M059J (cell line): ENCODE results near the gene SCAMP3. TPM values are rescaled to one million over a fixed set of nuclear protein-coding genes. Genes with fewer than 3 reads are reported as not detected.
"Not testable (repeated sequence)": the region's sequence is repeated elsewhere in the genome, so short reads cannot be mapped to it uniquely, and the experiment has no call there.

Experiments used
- DNase-seq: peaks from one replicate; pipeline ENCODE4 v3.0.0-alpha.2; 2012; ENCODE audit warnings: low read depth
- total RNA-seq: library from RNA; depleted of rRNA; stranded (reverse); fragments of >200 nt; shearing (Covaris generic); gene quantifications from 2 replicates; pipeline ENCODE4 v1.2.3, GENCODE V29; 2014

The SCAMP3 gene
- total RNA-seq, 1 experiment from 2014 or later = 125 TPM

DNA sequence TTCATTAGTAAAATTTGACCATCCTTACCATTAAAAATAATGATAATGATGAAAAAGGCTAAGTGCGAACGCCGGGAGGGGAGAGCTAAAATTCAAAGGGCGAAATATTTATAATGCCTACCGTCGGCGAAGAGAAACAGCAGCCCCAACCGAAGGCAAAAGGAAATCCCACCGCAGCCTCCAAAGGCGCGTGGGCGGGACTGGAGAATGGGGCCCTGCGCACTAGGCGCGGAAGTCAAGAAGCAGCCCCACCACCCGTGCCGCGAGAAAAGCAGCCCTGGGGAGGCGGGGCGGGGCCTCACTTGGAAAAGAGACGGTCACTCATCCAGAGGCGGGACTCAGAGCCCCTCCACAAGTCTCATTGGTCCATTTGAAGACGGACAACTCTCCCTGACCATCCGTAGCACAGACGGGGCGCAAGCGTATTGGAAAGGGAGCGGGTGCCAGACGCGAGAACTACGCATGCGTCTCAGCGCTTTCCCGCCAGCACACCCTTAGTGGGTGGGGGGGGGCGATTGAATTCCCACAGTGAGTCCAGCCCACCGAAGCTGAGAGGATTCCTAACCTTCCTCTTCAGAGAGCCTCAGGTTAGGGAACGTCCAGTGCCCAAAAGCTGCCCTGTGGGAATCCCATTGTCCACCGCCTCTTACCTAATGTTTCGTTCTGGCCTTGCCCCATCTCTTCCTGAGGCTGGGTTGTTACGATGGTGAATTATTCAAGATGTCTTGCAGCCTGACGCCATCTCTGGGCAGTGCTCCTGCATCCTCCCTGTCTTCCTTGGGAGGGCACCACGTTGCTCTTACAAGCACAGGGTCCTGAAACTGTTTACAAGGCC lies 34.7 kb downstream of the SCAMP3 start:
- peak; percentile 99 for DNase-seq

DNA sequence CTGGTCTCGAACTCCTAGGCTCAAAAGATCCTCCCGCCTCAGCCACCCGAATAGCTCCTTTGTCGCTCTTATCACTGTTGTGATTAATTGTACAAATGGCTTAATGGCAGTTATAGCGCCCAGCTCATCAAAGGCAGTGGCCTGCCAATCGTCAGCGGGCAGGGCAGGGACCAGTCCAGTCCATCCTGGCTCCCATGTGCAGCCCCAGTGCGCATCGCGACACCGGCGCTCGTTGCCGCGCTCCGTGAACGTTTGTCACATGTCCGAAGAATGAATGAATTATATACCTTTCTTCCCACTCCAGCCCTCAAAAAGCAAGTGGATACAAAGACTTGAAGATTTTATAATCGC lies 35.3 kb downstream of the SCAMP3 start:
- peak; percentile 71 for DNase-seq

DNA sequence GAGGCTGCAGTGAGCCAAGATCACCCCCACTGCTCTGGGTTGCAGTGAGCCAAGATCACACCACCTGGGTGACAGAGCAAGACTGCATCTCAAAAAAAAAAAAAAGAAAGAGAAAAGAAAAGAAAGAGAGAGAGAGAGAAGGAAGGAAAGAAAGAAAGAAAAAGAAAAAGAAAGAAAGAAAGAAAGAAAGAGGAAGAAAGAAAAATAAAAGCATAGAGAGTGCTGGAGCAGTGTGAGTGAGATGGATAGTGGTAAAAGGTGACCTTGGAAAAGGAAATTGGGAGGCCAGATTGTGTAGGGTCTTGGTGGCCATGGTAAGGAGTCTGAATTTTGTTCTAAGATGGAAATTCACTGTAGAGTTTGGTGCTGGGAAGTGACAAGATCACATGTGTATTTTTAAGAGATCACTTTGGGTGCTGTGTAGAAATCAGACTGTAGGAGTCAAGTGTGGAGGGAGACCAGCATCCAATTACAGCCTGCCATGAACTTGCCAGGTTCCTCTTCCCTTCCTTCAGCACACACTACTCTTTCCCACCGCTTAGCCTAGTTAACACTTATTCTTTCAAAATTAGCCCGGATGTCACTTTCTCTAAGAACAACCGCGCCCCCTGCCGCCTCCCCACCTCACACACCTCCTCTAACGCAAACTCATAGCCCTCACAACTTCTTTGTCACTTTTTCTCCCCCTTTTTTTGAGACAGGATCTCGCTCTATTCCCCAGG lies 35.8 kb downstream of the SCAMP3 start:
- DNase-seq = peak; percentile 86

DNA sequence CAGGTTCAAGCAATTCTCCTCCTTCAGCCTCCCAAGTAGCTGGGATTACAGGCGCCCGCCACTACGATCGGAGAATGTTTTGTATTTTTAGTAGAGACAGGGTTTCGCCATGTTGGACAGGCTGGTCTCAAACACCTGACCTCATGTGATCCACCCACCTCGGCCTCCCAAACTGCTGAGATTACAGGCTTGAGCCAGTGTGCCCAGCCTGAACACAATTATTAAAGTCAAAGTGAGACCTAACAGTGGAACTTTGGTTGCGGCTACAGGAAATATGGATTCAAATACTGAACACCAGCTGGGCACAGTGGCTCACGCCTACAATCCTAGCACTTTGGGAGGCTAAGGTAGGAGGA lies 36.8 kb downstream of the SCAMP3 start:
- DNase-seq = not testable (repeated sequence)

DNA sequence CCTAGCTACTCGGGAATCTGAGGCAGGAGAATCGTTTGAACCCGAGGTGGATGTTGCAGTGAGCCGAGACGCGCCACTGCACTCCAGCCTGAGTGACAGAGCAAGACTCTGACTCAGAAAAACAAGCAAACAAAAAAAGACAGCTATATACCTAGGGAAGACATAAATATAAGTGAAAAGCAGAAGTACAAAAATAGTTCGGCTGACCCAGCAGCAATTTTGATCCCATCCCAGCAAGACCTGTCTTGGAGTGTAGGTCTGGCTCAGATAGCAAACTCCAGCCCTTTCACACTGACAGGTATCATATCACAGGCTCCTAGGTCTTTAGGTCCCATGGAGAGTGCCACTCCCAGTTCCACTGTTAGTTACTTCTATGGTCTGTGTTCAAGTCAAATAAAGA lies 39.1 kb downstream of the SCAMP3 start:
- DNase-seq = no peak

DNA sequence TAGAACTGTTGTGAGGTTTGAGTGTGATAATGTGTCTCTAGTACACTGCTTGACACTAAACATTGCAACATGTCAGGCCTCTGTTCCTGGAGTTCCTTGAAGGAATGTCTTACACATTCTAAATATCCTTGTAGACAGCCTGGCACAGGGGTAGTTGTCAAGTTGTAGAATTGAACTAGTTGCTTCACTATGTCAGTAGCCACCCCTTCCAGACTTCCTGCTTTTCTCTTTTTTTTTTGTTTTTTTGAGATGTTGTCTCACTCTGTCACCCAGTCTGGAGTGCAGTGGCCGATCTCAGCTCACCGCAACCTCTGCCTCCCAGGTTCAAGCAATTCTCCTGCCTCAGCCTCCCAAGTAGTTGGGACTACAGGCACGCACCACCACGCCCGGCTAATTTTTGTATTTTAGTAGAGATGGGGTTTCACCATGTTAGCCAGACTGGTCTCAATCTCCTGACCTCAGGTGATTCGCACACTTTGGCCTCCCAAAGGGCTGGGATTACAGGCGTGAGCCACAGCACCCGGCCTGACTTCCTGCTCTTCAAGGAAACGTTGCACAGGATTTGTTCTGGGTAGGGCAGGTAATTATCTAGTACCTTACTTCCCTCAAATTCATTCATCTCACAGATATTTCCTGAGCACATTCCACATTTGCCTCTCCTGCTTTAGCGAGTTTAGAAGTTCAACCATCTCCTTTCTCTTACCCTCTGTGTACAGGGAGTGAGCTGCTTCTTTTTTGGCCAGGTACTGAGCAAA lies 41.8 kb downstream of the SCAMP3 start:
- not testable (repeated sequence) for DNase-seq

DNA sequence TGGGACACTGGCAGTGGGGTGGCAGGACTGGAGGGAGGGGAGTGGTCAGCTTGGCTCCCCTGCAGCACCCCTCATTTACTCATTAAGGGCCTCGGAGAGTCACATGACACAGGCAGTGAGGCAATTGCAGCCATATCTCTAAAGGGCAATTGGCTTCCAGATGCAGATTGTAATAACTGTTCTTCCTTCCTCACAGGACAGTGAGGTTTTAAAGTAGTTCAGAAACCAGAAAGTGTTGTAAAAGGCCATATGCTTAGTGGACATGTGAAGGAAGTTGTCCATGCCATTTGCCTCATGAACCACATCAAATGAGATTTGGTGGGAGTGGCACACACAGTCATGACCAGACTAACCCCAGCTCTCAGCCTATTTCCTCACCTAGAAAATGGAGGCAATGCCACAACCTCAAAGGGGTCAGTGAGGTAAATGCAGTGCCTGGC lies 42.5 kb downstream of the SCAMP3 start:
- no peak for DNase-seq

DNA sequence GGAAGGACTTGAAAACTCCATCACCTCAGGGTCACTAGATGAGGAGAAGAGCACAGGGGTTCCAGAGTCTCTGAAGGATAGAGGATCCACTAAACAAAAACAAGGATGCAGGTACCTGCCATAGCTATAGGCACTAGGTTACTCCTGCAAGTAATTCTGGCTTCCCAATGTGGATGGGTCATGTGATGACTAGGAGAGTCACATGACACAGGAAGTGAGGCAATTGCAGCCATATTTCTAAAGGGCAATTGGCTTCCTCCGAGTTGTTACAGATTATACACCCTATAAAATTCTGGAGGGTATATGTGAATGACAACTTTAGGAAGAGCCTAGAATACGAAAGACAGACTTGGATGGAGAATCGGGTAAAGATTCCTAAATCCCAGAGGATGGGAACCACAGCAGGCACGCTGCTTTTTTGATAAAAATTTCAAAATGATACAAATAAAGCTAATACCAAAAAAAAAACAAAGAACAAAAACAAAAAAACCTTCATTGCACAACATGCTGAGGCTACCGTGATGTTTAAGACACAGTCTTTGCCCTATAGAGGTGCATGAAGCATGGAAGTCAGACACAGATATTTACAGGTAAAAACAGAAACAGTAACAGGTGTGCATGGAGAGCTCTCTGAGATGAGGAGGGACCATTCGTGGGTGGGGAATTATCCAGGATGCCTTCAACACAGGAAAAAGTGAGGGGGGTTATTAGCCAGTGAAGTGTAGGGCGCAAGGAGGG lies 43.1 kb downstream of the SCAMP3 start:
- DNase-seq = no peak

DNA sequence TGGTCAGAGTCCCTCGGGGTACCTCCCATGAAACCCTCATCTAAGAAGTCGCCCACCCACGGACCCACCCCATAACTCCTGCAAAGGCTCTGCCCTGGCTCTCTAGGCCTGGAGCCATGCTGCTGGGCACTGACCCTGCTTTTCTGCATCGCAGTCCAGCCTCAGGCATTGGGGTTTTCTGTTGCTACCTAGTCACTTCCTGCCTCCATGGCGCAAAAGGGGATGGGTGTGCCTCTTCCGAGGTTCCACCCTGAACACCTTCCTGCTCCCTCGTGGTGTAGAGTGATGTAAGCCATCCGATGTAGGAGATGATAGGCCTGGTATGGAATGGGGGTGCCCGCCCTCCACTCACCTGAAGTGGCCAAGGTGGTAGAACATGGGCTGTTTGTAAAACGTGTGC lies 47.5 kb downstream of the SCAMP3 start:
- DNase-seq = not testable (repeated sequence)

DNA sequence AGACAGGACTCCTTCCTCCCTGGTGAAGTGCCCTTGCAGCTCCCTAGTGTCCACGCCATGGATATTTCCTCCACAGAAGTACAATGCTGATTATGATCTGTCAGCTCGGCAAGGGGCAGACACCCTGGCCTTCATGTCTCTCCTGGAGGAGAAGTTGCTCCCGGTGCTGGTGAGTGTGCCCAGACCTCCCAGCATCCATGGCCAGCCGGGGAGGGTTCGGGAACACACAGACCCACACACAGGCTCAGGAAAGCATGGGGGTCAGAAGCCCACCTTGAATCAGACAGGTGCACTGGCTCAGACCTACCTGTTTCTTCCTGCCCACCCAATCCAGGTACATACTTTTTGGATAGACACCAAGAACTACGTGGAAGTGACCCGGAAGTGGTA lies 50.1 kb downstream of the SCAMP3 start:
- DNase-seq = not testable (repeated sequence)

DNA sequence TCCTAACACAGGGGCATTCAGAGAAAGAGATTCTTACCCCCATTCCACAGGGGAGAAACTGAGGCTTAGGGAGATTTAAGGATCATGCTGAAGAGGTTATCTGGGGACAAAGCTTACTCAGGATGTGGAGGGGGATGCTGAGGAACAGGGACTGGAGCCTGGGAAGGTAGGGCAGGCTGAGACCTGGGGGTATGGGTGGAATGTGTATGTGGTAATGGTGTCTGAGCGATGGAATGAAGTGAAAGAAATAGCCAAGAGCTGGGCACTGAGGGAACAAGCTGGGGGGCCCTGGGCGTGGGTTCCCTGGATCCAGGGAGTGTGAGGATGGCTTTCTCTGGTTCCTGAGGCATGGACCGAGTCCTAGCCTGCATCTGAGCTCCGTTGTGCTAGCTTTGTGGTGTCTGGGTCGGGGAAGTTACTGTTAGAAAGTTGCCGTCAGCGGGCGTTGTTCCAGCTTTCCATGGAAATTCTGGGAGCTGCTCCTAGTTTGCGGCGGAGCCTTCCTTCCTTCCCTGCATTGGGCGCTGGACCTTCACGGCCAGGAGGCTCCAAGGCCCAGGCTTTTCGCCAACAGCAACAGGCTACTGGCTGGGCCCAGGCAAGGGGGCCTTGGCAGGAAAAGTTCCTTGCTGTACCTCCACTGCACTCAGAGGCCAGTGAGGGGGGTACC lies 50.6 kb downstream of the SCAMP3 start:
- DNase-seq = not testable (repeated sequence)

DNA sequence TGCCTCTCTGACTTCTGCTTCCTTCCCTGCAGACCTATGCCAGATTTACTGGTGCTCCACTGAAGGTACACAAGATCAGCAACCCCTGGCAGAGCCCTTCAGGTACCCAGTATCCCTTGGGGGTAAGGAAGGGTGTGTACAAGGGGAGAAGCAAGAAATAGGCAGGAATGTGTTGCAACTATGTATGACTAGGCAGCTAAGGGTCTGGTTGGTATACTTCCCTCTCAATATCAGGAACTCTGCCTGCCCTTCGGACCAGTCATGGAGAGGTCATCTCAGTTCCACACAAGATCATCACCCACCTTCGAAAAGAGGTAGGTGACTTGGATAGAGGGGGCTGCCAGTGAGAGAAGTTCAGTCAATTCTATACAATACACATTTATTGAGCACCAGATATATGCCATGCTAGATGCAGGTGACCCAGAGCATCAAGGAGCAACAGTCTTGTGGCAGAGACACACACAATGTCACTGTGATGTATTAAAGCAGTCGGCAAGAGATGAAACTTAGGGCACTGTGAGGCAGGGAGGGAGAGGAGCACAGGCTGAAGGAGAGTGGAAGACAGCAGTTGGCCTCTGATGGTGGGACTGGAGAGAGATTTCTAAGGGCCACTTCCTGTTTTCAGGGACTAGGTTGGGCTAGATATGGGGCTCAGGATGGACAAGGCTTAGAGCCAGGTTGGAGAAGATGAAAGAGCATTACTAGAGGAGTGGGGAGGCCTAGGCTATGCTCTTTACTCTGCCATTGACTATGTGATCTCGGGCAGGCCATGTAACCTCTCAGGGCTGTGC lies 51.7 kb downstream of the SCAMP3 start:
- no peak for DNase-seq

DNA sequence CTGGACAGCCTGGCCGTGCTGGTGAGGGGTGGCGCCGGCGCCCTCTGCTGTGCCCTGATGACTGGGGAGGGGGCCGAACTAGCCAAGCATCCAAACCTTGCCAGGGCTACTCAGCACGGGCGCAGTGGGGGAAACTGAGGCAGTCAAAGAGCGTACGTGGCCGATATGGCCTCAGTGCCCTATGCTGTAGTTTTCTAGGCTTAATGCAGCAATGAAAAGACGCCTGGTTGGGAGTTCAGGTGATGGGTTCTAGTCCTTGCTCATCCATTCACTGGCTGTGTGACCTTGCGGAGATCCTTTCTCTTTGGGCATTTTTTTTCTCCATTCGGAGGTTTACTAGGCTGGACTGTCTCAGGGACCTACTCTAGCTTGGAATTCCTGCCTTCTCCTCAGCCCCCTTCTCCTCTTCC lies 52.8 kb downstream of the SCAMP3 start:
- DNase-seq = no peak

DNA sequence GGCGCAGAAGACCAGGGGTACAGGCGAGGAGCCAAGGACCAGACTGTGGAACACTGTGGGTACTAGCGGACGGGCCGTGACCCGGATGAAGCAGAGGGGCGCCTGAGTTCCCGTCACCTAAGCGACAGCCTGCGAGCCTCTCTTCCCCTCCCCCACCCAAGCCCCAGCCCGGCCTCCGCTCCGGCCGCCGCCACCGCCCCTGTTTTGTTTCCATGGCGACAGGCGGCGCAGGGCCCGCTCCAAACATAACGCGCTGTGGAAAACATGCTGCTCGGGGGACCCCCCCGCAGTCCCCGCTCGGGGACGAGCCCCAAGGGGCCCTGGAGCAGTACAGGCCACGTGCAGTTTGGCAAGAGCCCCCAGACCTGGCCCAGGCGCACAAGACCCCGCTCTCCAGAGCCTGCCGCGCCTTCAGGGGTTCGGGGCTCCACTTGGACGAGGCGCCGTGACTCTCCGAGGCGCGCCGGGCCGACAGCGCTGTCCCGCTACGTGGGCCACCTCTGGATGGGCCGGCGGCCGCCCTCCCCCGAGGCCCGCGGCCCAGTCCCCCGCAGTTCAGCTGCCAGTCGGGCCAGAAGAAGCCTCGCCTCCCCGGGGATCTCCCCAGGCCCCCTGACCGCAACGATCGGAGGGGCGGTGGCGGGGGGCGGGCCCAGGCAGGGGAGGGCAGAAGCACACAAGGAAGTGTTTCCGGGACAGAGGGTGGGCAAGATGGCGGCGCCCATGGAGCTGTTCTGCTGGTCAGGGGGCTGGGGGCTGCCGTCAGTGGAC lies 53.4 kb downstream of the SCAMP3 start, which contains the start of gene MTX1:
TSS of gene MTX1 (plus strand) at position 155 of the 771 bp plus-strand sequence. CDS start at position 265, 110 bp downstream.
- peak; percentile 90 for DNase-seq

DNA sequence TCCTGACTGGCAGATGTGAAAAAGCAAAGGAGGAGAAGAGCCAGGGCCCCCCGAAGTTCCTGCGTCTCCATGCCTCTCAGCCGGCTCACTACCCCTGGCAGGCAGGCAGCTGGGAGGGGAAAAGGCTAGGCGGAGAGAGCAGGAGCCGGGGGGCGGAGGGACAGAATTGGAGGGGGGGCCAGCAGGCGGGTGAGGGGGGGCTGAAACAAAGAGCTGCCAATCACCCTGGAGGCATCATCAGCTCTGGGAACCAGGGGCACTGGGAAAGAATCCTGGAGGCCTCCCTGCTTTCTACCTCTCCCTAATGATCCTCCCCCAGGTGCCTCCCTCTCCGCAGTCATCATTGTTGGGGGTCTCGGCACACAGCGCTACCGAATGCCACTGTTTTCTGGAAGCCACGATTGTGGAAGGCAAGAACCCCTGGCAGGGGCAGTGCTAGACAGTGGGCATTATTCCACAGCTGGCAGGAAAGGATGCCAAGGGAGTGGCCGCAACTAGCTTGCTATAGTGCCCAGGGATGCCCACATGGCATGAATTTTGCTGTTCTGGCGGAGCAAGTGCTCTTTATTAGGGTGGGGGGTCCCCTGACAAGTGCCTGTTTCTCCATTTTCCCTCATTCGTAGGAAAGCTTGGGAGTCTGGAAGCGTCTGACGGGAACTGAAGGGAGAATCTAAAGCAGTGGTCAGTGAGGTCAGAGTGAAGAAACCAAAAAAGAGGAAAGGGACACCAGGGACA lies 54.2 kb downstream of the SCAMP3 start, which contains the start of gene THBS3:
TSS of gene THBS3 (minus strand) at position 92 of the 735 bp plus-strand sequence. CDS start at position 71, 21 bp downstream.
- DNase-seq = peak; percentile 50

DNA sequence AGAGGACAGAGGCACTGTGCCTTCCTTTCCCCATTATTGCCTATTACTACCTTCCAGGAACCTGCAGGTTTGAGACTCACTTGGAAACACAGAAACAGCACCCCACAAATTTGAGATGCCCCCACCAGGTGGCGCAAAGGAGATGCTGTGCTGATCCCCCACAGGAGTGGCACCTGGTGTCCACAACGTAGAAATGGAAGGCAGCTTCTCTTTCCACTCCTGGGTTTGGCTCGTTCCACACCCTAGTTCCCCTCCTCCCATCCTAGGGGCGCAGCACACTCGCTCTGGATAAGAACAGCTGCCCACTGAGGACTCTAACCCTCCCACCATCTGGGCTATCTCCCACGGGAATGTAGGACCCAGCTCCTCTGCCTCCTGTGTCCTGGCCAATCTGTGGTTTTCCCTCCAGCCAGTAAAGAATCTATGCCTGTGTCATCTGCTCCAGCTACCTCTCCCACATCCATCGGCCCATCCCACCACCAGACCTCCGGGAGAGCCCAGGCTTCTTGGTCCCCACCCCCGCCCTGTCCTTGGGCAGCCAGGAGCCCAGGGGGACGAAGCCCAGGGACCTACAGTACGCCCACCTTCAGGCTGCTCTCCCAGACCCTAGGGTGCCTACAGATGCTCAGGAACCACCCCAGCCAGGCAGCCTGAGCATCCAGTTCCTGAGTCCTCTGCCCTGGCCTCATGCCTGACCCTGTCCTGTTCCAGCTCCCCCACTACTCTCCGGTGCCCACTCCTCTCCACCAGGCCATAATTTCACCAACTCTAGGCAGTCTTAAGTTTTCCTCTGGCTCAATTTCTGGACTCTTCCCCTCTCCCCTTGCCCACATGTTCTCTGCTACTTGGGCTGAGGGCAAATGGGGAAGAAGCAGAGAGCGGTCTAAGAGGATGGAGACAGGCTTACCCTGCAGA lies 55.0 kb downstream of the SCAMP3 start:
- peak; percentile 86 for DNase-seq
